Naive thymus-derived CD4-positive, alpha-beta T cell (primary cell): ENCODE results near the gene HOXA6. TPM values are rescaled to one million over a fixed set of nuclear protein-coding genes. Genes with fewer than 3 reads are reported as not detected.

Experiments
- ATAC-seq: fragments of 150-1000 bp; cut with Tn5 transposase; 2 replicates; pipeline ENCODE4 v1.10.0; 2021; ENCODE audit warnings: mild to moderate bottlenecking, moderate library complexity
- CTCF ChIA-PET: fragments of 350-600 bp; sonication (Branson Sonifier 250); formaldehyde crosslinking; loops from one replicate; lab custom pipeline; 2021; ENCODE audit warnings: antibody characterized with exemption; lab: Charles Lee
- POLR2A ChIA-PET: fragments of 350-600 bp; sonication (Branson Sonifier 250); formaldehyde crosslinking; loops from one replicate; lab custom pipeline; 2021; ENCODE audit warnings: antibody characterized with exemption, inconsistent platforms; lab: Charles Lee
- DNase-seq, 9 donors: peaks; one replicate each; pipeline versions ENCODE4 v3.0.0 to v3.0.0-alpha.2; 2020 to 2022; ENCODE audit warnings: mixed read lengths in 1 of 9
- H3K27ac ChIP-seq: one replicate; pipeline ENCODE4 v1.7.0; 2013; ENCODE audit warnings: mild to moderate bottlenecking, low read depth, low read length, moderate library complexity
- H3K27me3 ChIP-seq, 2 donors: one replicate each; pipeline ENCODE4 v1.7.0; 2013; ENCODE audit warnings: low read length in 2 of 2, mild to moderate bottlenecking in 2 of 2, moderate library complexity in 2 of 2; ENCODE audit not compliant: control insufficient read depth in 2 of 2, insufficient read depth in 2 of 2
- H3K36me3 ChIP-seq, 3 experiments: 1 replicate in 2 of 3; 2 replicates in 1 of 3; pipeline ENCODE4 v1.7.0; 2013; ENCODE audit warnings: low read length in 3 of 3, mild to moderate bottlenecking in 3 of 3, moderate library complexity in 1 of 3; ENCODE audit not compliant: insufficient read depth in 3 of 3, control insufficient read depth in 2 of 3
- H3K4me1 ChIP-seq, 2 donors: one replicate each; pipeline ENCODE4 v1.7.0; 2013; ENCODE audit warnings: low read length in 2 of 2, mild to moderate bottlenecking in 2 of 2, moderate library complexity in 1 of 2; ENCODE audit not compliant: control insufficient read depth in 2 of 2, insufficient read depth in 2 of 2
- H3K4me3 ChIP-seq: 2 replicates; pipeline ENCODE4 v1.7.0; 2013; ENCODE audit warnings: mild to moderate bottlenecking, low read length
- H3K9me3 ChIP-seq, 3 experiments: 1 replicate in 2 of 3; 2 replicates in 1 of 3; pipeline ENCODE4 v1.7.0; 2013; ENCODE audit warnings: low read length in 3 of 3; ENCODE audit not compliant: control insufficient read depth in 2 of 3
- H3K27ac Mint-ChIP-seq, 9 donors: one replicate each; pipeline ENCODE4 v1.8.0; 2020 to 2022; ENCODE audit warnings: mixed read lengths in 9 of 9, mild to moderate bottlenecking in 8 of 9, moderate library complexity in 5 of 9, inconsistent platforms in 2 of 9
- H3K27me3 Mint-ChIP-seq, 5 donors: one replicate each; pipeline ENCODE4 v1.8.0; 2021 to 2022; ENCODE audit warnings: mixed read lengths in 5 of 5, mild to moderate bottlenecking in 1 of 5
- H3K36me3 Mint-ChIP-seq, 5 donors: one replicate each; pipeline ENCODE4 v1.8.0; 2020 to 2022; ENCODE audit warnings: mixed read lengths in 5 of 5, mild to moderate bottlenecking in 3 of 5, inconsistent platforms in 1 of 5
- H3K4me1 Mint-ChIP-seq, 7 donors: one replicate each; pipeline ENCODE4 v1.8.0; 2020 to 2022; ENCODE audit warnings: mixed read lengths in 7 of 7, mild to moderate bottlenecking in 3 of 7, inconsistent platforms in 1 of 7
- H3K4me3 Mint-ChIP-seq, 10 donors: one replicate each; pipeline ENCODE4 v1.8.0; 2020 to 2022; ENCODE audit warnings: mild to moderate bottlenecking in 10 of 10, mixed read lengths in 10 of 10, moderate library complexity in 6 of 10, inconsistent platforms in 2 of 10
- H3K9me3 Mint-ChIP-seq, 11 donors: one replicate each; pipeline ENCODE4 v1.8.0; 2020 to 2022; ENCODE audit warnings: mixed read lengths in 11 of 11, mild to moderate bottlenecking in 4 of 11, inconsistent platforms in 1 of 11, moderate library complexity in 1 of 11
- intact Hi-C, 2 donors: fragments of 100-400 bp; cut with micrococcal nuclease; formaldehyde crosslinking; loops; one replicate each; pipeline ENCODE4 v1.15.1; 2023
- polyA plus RNA-seq, 2 donors: library from polyadenylated mRNA; unstranded; fragments of 300-500 nt; fragmentation: Illumina TruSeq; gene quantifications; one replicate each; pipeline ENCODE4 v1.2.3, GENCODE V29; 2021
- total RNA-seq, 6 experiments: library from RNA in 5 of 6; stranded (reverse) in 5 of 6; gene quantifications; 1 replicate in 5 of 6; 2 replicates in 1 of 6; pipeline ENCODE4 v1.2.3 and lab custom pipeline; 2021 to 2026

The HOXA6 gene
- total and polyA plus RNA-seq, 7 experiments from 2014 or later, result 0.32 to 0.49 TPM; not detected in 5

- H3K36me3 ChIP-seq, result no peaks in the 10 kb centered on the region
- H3K4me3 ChIP-seq, result no peak overlapping the region
- ChIA-PET CTCF (interaction anchor here (1.2 kb wide), 1 partner anchor 15 kb away, joined by 3 read pairs; no protein-coding TSS in a partner anchor), POLR2A (interaction anchor here (1.2 kb wide), 1 partner anchor 19 kb away, joined by 4 read pairs; no protein-coding TSS in a partner anchor)
- peaks cover 43 to 51% of the 10 kb centered on the region in 2 donors for H3K4me1 ChIP-seq
- H3K27me3 ChIP-seq, result peaks cover 59 to 78% of the 10 kb centered on the region in 2 donors
- H3K9me3 Mint-ChIP-seq, result peaks cover 0 to 7% (median 0%) of the 10 kb centered on the region in 11 donors
- H3K4me1 Mint-ChIP-seq, result peaks cover 24 to 68% (median 49%) of the 10 kb centered on the region in 7 donors
- intact Hi-C loops, result loop anchor here (5.0 kb wide), 1 partner anchor 34 kb away; the partner anchor contains the start of gene HOXA11 (in 2 of the 2)
- H3K9me3 ChIP-seq, result no peaks in the 10 kb centered on the region
- H3K4me3 Mint-ChIP-seq, result peak overlapping the region in 5 of 10 donors; percentile 3 to 92 (median 28)
- no peak overlapping the region for H3K27ac ChIP-seq
- H3K27ac Mint-ChIP-seq, result peak overlapping the region in 4 of 9 donors; percentile 1 to 48 (median 27)
- ATAC-seq (no peak), DNase-seq (no peak)
- H3K27me3 Mint-ChIP-seq, result peaks cover 73 to 96% (median 90%) of the 10 kb centered on the region in 5 donors
- H3K36me3 Mint-ChIP-seq, result peaks cover 0 to 3% (median 0%) of the 10 kb centered on the region in 5 donors
Observed at GRCh38 chr7:27153526-27153925, 6.0 kb upstream of the HOXA6 start.

DNA sequence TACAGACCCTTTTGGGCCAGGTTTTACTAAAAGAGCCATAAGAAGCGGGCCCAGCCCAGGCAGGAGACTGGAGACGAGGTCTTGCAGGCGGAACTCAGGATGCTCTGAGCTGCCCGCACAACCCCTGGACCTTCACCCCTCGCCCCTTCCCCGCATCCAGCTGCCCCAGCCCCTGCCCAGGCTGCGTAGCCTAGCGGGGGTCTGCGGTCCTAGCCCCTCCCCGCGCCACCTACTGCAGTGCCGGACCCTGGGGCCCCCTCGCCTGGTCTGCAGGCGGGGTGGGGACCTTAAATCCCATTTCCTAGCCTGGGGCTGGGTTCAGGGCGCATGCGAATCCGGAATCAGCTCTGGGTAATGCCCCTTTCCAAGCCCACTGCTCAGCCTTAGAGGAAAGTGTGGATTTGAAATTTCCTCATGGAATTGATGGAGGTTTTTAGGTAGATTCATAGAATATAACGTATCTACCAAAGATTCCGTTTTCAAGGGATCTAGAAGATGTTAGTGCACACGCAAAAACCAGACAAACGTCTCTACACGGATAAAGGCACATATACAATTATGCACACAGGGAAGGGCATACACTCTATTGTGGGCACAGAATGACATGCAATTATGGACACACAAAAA, 5.4 kb upstream of the HOXA6 start:
- no peak for DNase-seq
- Histone ChIP-seq H3K27ac (no peak overlapping the region), H3K27me3 (peaks cover 59 to 79% of the 10 kb centered on the region in 2 donors), H3K9me3 (no peaks in the 10 kb centered on the region), H3K4me3 (no peak overlapping the region), H3K36me3 (no peaks in the 10 kb centered on the region), H3K4me1 (peaks cover 40 to 52% of the 10 kb centered on the region in 2 donors)
- H3K36me3 Mint-ChIP-seq, result peaks cover 0 to 3% (median 0%) of the 10 kb centered on the region in 5 donors
- CTCF ChIA-PET, result interaction anchor here (1.3 kb wide), 1 partner anchor 10 kb away, joined by 4 read pairs; no protein-coding TSS in a partner anchor
- POLR2A ChIA-PET, result no interaction called here
- H3K4me3 Mint-ChIP-seq, result peak overlapping the region in 3 of 10 donors; percentile 28 to 80 (median 76)
- peaks cover 0 to 7% (median 0%) of the 10 kb centered on the region in 11 donors for H3K9me3 Mint-ChIP-seq
- ATAC-seq, result no peak
- H3K27me3 Mint-ChIP-seq, result peaks cover 73 to 96% (median 90%) of the 10 kb centered on the region in 5 donors
- intact Hi-C loops, result loop anchor here (5.0 kb wide), 1 partner anchor 34 kb away; the partner anchor contains the start of gene HOXA11 (in 2 of the 2)
- H3K4me1 Mint-ChIP-seq, result peaks cover 24 to 68% (median 49%) of the 10 kb centered on the region in 7 donors
- peak overlapping the region in 1 of 9 donors; percentile 48 for H3K27ac Mint-ChIP-seq

GRCh38 chr7:27151931-27152815, 4.6 kb upstream of the HOXA6 start, which contains the start of gene HOXA3:
HOXA3 (minus strand) TSS chr7:27152583; CDS start chr7:27110640, 41,943 bp downstream.
- H3K9me3 Mint-ChIP-seq, result peaks cover 0 to 5% (median 0%) of the 10 kb centered on the region in 11 donors
- H3K27me3 ChIP-seq, result peaks cover 59 to 71% of the 10 kb centered on the region in 2 donors
- no peak within 1 kb of the TSS for H3K4me3 ChIP-seq
- no peak within 1 kb of the TSS for H3K27ac ChIP-seq
- intact Hi-C loops, result loop anchor here (2.0 to 5.0 kb wide), 2 partner anchors 35 to 53 kb away; partner anchors contain the start of gene HOXA11 (in 2 of the 2)
- DNase-seq (peak in 1 of 9 donors; percentile 21), ATAC-seq (no peak)
- H3K4me1 Mint-ChIP-seq, result peaks cover 21 to 67% (median 49%) of the 10 kb centered on the region in 7 donors
- POLR2A ChIA-PET, result no interaction called here
- no peaks in the 10 kb centered on the region for H3K9me3 ChIP-seq
- CTCF ChIA-PET, result interaction anchor here (1.3 to 4.2 kb wide), 2 partner anchors 10 to 11 kb away, joined by 4 to 42 read pairs; no protein-coding TSS in a partner anchor
- peaks cover 39 to 52% of the 10 kb centered on the region in 2 donors for H3K4me1 ChIP-seq
- H3K36me3 Mint-ChIP-seq, result peaks cover 0 to 3% (median 0%) of the 10 kb centered on the region in 5 donors
- H3K27me3 Mint-ChIP-seq, result peaks cover 70 to 93% (median 86%) of the 10 kb centered on the region in 5 donors
- no peaks in the 10 kb centered on the region for H3K36me3 ChIP-seq
- peak within 1 kb of the TSS; percentile 47 to 80 (median 77) for H3K4me3 Mint-ChIP-seq
- peak within 1 kb of the TSS in 3 of 9 donors; percentile 2 to 79 (median 69) for H3K27ac Mint-ChIP-seq

- Histone ChIP-seq H3K27ac (no peak overlapping the region), H3K36me3 (no peaks in the 10 kb centered on the region), H3K9me3 (no peaks in the 10 kb centered on the region), H3K27me3 (peaks cover 58 to 76% of the 10 kb centered on the region in 2 donors), H3K4me3 (peak overlapping the region; percentile 75), H3K4me1 (peaks cover 38 to 51% of the 10 kb centered on the region in 2 donors)
- intact Hi-C loops, result loop anchor here (2.0 to 5.0 kb wide), 2 partner anchors 36 to 53 kb away; partner anchors contain the start of gene HOXA11 (in 2 of the 2)
- ATAC-seq, result no peak
- peaks cover 74 to 93% (median 90%) of the 10 kb centered on the region in 5 donors for H3K27me3 Mint-ChIP-seq
- POLR2A ChIA-PET, result no interaction called here
- peak overlapping the region in 3 of 9 donors; percentile 2 to 79 (median 69) for H3K27ac Mint-ChIP-seq
- peak overlapping the region; percentile 47 to 80 (median 77) for H3K4me3 Mint-ChIP-seq
- CTCF ChIA-PET, result interaction anchor here (0.6 to 4.2 kb wide), 4 partner anchors 10 to 1017 kb away, joined by 3 to 42 read pairs (median 4); no protein-coding TSS in a partner anchor
- H3K9me3 Mint-ChIP-seq, result peaks cover 0 to 4% (median 0%) of the 10 kb centered on the region in 11 donors
- H3K36me3 Mint-ChIP-seq, result peaks cover 0 to 3% (median 0%) of the 10 kb centered on the region in 5 donors
- peaks cover 18 to 70% (median 49%) of the 10 kb centered on the region in 7 donors for H3K4me1 Mint-ChIP-seq
- DNase-seq, result peak in 2 of 9 donors; percentile 9 to 13
Observed at GRCh38 chr7:27151341-27151930, 3.9 kb upstream of the HOXA6 start.

GRCh38 chr7:27150568-27151340, 3.2 kb upstream of the HOXA6 start:
- peak; percentile 89 for ATAC-seq
- intact Hi-C loops, result loop anchor here (1.0 to 5.0 kb wide), 3 partner anchors 11 to 52 kb away; partner anchors contain the start of gene HOXA11 (in 2 of the 2)
- Histone ChIP-seq H3K27ac (no peak overlapping the region), H3K4me3 (peak overlapping the region; percentile 75), H3K36me3 (no peaks in the 10 kb centered on the region), H3K4me1 (peaks cover 34 to 44% of the 10 kb centered on the region in 2 donors), H3K27me3 (peaks cover 52 to 73% of the 10 kb centered on the region in 2 donors), H3K9me3 (no peaks in the 10 kb centered on the region)
- peaks cover 81 to 93% (median 90%) of the 10 kb centered on the region in 5 donors for H3K27me3 Mint-ChIP-seq
- H3K4me1 Mint-ChIP-seq, result peaks cover 18 to 65% (median 47%) of the 10 kb centered on the region in 7 donors
- POLR2A ChIA-PET, result no interaction called here
- H3K9me3 Mint-ChIP-seq, result peaks cover 0 to 4% (median 0%) of the 10 kb centered on the region in 11 donors
- peak overlapping the region; percentile 47 to 80 (median 77) for H3K4me3 Mint-ChIP-seq
- peak in 8 of 9 donors; percentile 34 to 74 (median 62) for DNase-seq
- H3K27ac Mint-ChIP-seq, result peak overlapping the region in 2 of 9 donors; percentile 32 to 79
- CTCF ChIA-PET, result interaction anchor here (0.6 to 4.2 kb wide), 5 partner anchors 8 to 1018 kb away, joined by 3 to 42 read pairs (median 4); no protein-coding TSS in a partner anchor
- peaks cover 0 to 3% (median 0%) of the 10 kb centered on the region in 5 donors for H3K36me3 Mint-ChIP-seq
